ENCODE data around the gene APLP1. TPM values are rescaled to one million over a fixed set of nuclear protein-coding genes. Genes with fewer than 3 reads are reported as not detected.

The APLP1 gene
- total RNA-seq, 4 donors from 2014 or later: 0.44 to 1.7 (median 0.76) TPM; not detected in 1

- TF ChIP-seq POLR2A (IDR thresholded peaks at IDR 0.05) (no peak), CTCF (IDR thresholded peaks at IDR 0.05) (no peak)
- peaks cover 8 to 19% (median 9%) of the 10 kb centered on the region in 3 donors for H3K36me3 ChIP-seq
- intact Hi-C loops (cut with DNase I): no loop called here
- no peaks in the 10 kb centered on the region for H3K27me3 ChIP-seq
- H3K4me3 ChIP-seq: peak overlapping the region in 3 of 4 donors; percentile 55 to 77 (median 65)
- 45 to 78% methylated on average over 1 to 2 of the region's 2 CpGs for WGBS, 2 donors
- no peak for DNase-seq
- H3K27ac ChIP-seq: peak overlapping the region; percentile 87 to 97 (median 94)
- H3K4me1 ChIP-seq: peaks cover 9 to 73% (median 31%) of the 10 kb centered on the region in 3 donors
- H3K9me3 ChIP-seq: no peaks in the 10 kb centered on the region
Measured at GRCh38 chr19:35901055-35901644, 32.8 kb downstream of the APLP1 start.

- intact Hi-C loops (cut with DNase I): no loop called here
- H3K9me3 ChIP-seq: no peaks in the 10 kb centered on the region
- no peak for DNase-seq
- peak within 1 kb of the TSS; percentile 87 to 97 (median 94) for H3K27ac ChIP-seq
- H3K4me1 ChIP-seq: peaks cover 9 to 73% (median 37%) of the 10 kb centered on the region in 3 donors
- 31 to 32% methylated on average over 6 of the region's 6 CpGs for WGBS, 2 donors
- H3K27me3 ChIP-seq: no peaks in the 10 kb centered on the region
- H3K4me3 ChIP-seq: peak within 1 kb of the TSS in 3 of 4 donors; percentile 16 to 55 (median 33)
- H3K36me3 ChIP-seq: peaks cover 0 to 10% (median 0%) of the 10 kb centered on the region in 3 donors
- TF ChIP-seq CTCF (IDR thresholded peaks at IDR 0.05): no peak
- TF ChIP-seq POLR2A (IDR thresholded peaks at IDR 0.05): peak in 1 of 4 donors; percentile 22
Measured at GRCh38 chr19:35901854-35902661, 33.7 kb downstream of the APLP1 start, which contains the start of gene HCST. HCST (plus strand) TSS chr19:35902529; CDS start chr19:35902594, 65 bp downstream.

- no peak for DNase-seq
- Histone ChIP-seq H3K9me3 (no peaks in the 10 kb centered on the region), H3K36me3 (peaks cover 0 to under 1% (median 0%) of the 10 kb centered on the region in 3 donors), H3K4me1 (peaks cover 9 to 64% (median 29%) of the 10 kb centered on the region in 3 donors), H3K27ac (peak overlapping the region; percentile 87 to 97 (median 94)), H3K27me3 (no peaks in the 10 kb centered on the region), H3K4me3 (peak overlapping the region in 3 of 4 donors; percentile 16 to 55 (median 33))
- intact Hi-C loops (cut with DNase I): no loop called here
- 60 to 78% methylated on average over 4 to 10 of the region's 10 CpGs for WGBS, 2 donors
- TF ChIP-seq POLR2A (IDR thresholded peaks at IDR 0.05) (no peak), CTCF (IDR thresholded peaks at IDR 0.05) (no peak)
Measured at GRCh38 chr19:35902870-35903475, 34.6 kb downstream of the APLP1 start.

- H3K4me1 ChIP-seq: peaks cover 6 to 57% (median 23%) of the 10 kb centered on the region in 3 donors
- no peaks in the 10 kb centered on the region for H3K27me3 ChIP-seq
- WGBS, 2 donors: 0 to 8% methylated on average over 6 of the region's 24 CpGs
- TF ChIP-seq POLR2A (IDR thresholded peaks at IDR 0.05) (peak in 1 of 4 donors; percentile 76), CTCF (IDR thresholded peaks at IDR 0.05) (no peak)
- H3K36me3 ChIP-seq: no peaks in the 10 kb centered on the region
- no peaks in the 10 kb centered on the region for H3K9me3 ChIP-seq
- intact Hi-C loops (cut with DNase I): no loop called here
- H3K4me3 ChIP-seq: peak overlapping the region in 3 of 4 donors; percentile 16 to 55 (median 33)
- DNase-seq: peak; percentile 75
- peak overlapping the region; percentile 27 to 97 (median 94) for H3K27ac ChIP-seq
Measured at GRCh38 chr19:35903550-35904179, 35.3 kb downstream of the APLP1 start.

Data from esophagus squamous epithelium (tissue), 5 donors.